ENCODE results near the gene SELENOP. TPM values are rescaled to one million over a fixed set of nuclear protein-coding genes. Genes with fewer than 3 reads are reported as not detected.
"Not testable (repeated sequence)": the region's sequence is repeated elsewhere in the genome, so short reads cannot be mapped to it uniquely, and the experiment has no call there.

SELENOP gene
- total RNA-seq, 1 donor from 2014 or later, result 801 TPM

GRCh38 chr5:42830924-42831323 lies 19.2 kb upstream of the SELENOP start:
- ATAC-seq, result no peak
- intact Hi-C loops (cut with DNase I), result no loop called here
- DNase-seq (ENCODE audit: low spot score), result no peak

DNA sequence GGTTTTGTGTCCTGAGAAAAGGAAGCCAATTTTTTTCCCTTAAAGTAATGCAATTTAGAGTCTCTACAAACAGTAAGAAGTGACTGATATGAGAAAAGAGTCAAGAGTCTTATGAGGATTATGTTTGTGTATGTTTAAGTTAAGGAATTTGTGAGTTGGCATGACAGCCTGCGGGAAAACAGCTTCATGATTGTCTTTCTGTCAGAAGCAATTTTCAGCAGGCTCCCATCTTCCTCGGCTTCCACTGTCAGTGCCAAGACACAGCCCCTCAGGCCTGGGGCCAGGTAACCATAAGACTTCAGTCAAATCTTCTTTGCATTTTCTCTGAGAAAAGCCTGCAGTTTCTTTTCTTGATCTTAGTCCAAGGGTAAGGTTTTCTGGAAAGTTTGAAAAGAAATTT lies 17.0 kb upstream of the SELENOP start:
- DNase-seq (ENCODE audit: low spot score) (no peak), ATAC-seq (no peak)
- intact Hi-C loops (cut with DNase I), result no loop called here

- intact Hi-C loops (cut with DNase I), result no loop called here
- ATAC-seq, result no peak
These were observed 15.2 kb upstream of the SELENOP start for GRCh38 chr5:42826757-42827515.

GRCh38 chr5:42825422-42826148 lies 13.9 kb upstream of the SELENOP start:
- ATAC-seq, result no peak
- intact Hi-C loops (cut with DNase I), result no loop called here
- no peak for DNase-seq (ENCODE audit: low spot score)

More at GRCh38 chr5:42826757-42827515, 15.2 kb upstream of the SELENOP start:
- no peak for DNase-seq (ENCODE audit: low spot score)

- intact Hi-C loops (cut with DNase I), result no loop called here
- no peak for ATAC-seq
These were observed 12.8 kb upstream of the SELENOP start for GRCh38 chr5:42824347-42824976.

GRCh38 chr5:42822548-42822947 lies 10.9 kb upstream of the SELENOP start:
- intact Hi-C loops (cut with DNase I), result no loop called here
- ATAC-seq, result no peak
- DNase-seq (ENCODE audit: low spot score), result no peak

More at GRCh38 chr5:42824347-42824976, 12.8 kb upstream of the SELENOP start:
- no peak for DNase-seq (ENCODE audit: low spot score)

- ATAC-seq (no peak), DNase-seq (ENCODE audit: low spot score) (no peak)
- intact Hi-C loops (cut with DNase I), result no loop called here
These were observed 8.1 kb upstream of the SELENOP start for GRCh38 chr5:42819745-42820144.

- intact Hi-C loops (cut with DNase I); ATAC-seq; DNase-seq (ENCODE audit: low spot score): not testable (repeated sequence)
These were observed 4.9 kb upstream of the SELENOP start for GRCh38 chr5:42816546-42816945.

- ATAC-seq (no peak), DNase-seq (ENCODE audit: low spot score) (peak; percentile 53)
- intact Hi-C loops (cut with DNase I), result no loop called here
These were observed 1.8 kb upstream of the SELENOP start for GRCh38 chr5:42813533-42813932.

- DNase-seq (ENCODE audit: low spot score) (no peak), ATAC-seq (no peak)
- intact Hi-C loops (cut with DNase I), result no loop called here
These were observed 928 bp upstream of the SELENOP start for GRCh38 chr5:42812620-42813019.

GRCh38 chr5:42810834-42811590 lies 680 bp downstream of the SELENOP start:
- peak; percentile 43 for ATAC-seq
- DNase-seq (ENCODE audit: low spot score), result no peak
- intact Hi-C loops (cut with DNase I), result no loop called here

GRCh38 chr5:42808888-42809611 lies 2.6 kb downstream of the SELENOP start:
- DNase-seq (ENCODE audit: low spot score) (no peak), ATAC-seq (no peak)
- intact Hi-C loops (cut with DNase I), result loop anchor here (10.0 kb wide), 1 partner anchor 76 kb away; no protein-coding TSS in a partner anchor

- intact Hi-C loops (cut with DNase I), result loop anchor here (10.0 kb wide), 1 partner anchor 77 kb away; no protein-coding TSS in a partner anchor
- no peak for DNase-seq (ENCODE audit: low spot score)
- peak; percentile 14 for ATAC-seq
These were observed 3.8 kb downstream of the SELENOP start for GRCh38 chr5:42807722-42808447.

DNA sequence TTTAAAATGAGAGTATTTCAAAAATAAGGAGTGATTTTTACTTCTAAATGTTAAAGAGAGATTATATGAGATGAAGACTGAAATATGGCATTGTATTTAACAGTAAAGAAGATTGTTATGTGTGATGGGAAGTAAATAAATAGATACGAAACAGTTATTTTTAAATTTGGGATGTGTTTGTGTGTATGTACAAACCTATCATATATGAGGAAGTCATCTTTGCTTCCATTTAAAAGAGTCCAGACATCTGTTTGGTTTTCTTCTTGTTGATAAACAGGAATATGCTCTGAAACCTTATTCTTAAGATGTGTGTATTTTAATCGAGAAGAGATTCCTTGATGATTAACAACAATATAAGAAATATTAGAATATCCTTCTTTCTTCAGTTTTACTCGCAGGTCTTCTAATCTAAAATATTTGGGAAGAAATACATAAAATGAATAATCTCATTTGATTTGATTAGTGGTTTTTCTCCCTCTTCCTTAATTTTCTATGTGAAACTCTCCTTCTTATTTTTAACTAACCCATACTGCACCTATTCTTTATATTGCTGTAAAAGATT lies 4.9 kb downstream of the SELENOP start:
- no peak for DNase-seq (ENCODE audit: low spot score)
- intact Hi-C loops (cut with DNase I), result loop anchor here (10.0 kb wide), 1 partner anchor 78 kb away; no protein-coding TSS in a partner anchor

DNA sequence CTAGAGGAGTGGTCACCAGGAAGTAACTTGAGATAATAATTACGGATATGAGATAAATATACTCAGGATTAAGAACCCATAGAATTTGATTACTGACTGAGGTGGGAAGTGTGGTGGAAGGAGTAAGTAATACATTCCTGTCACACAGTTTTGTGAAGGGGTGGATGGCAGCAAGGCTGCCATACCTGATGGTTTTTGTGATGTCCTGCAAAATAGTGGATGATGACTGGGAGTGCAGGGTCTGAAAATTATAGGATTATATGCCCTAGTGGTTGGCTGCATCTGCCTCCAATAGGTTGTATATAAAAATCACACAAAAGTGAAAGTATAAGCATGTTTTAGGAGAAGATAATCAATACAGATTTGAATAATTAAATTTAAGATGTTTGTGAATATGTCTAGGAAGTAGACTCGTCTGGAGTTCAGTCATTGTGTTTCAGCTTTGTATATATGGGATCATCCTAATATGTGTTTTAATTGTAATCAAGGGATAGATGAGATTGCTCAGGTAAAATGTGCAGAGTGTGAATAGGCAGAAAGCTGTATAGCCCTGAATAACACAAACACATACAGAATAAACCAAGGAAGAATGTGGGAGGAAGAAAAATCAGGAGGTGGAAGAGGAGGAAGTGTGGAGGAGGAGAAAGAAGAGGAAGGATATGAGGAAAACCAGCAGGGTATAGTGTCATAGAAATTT lies 5.5 kb downstream of the SELENOP start:
- ATAC-seq, result no peak
- intact Hi-C loops (cut with DNase I), result loop anchor here (10.0 kb wide), 1 partner anchor 79 kb away; no protein-coding TSS in a partner anchor
- no peak for DNase-seq (ENCODE audit: low spot score)

More for the DNA sequence above, 4.9 kb downstream of the SELENOP start:
- no peak for ATAC-seq

DNA sequence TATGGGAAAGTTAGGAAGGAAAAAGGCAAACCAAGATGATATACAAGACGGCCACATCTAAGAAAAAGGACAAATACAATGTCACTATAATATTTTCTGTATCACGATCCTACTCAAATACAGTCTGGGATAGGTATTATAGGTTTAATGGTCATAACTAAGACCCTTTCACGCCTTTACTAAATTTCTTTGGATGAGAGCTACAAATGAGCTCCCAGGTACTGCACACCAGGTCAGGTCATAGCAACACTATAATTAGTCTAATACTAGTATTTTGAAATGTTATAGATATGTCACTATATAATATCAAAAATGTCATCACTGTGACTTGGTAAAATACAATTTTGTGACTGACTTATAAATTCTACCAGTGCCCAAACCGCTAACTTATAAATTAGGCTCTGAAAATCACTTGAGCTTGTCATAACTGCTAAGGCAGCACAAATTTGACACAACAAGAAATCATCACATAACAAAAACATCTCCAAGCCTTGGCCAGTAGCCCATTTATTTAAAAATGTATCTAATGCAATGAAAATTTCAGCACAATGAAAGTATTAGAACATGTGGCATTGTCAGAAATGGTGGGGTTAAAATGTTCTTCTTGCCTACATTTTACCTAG lies 6.9 kb downstream of the SELENOP start:
- DNase-seq (ENCODE audit: low spot score) (no peak), ATAC-seq (no peak)
- intact Hi-C loops (cut with DNase I), result loop anchor here (10.0 kb wide), 1 partner anchor 80 kb away; no protein-coding TSS in a partner anchor
